DOHH2 (cell line): Measurements from ENCODE around the gene BCL11B.

Source experiments
- EZH2phosphoT487 ChIP-seq: fragments of 200-600 bp; sonication (generic); IDR thresholded peaks from 2 replicates; pipeline ENCODE4 v1.6.1; 2017; ENCODE audit warnings: borderline replicate concordance, mild to moderate bottlenecking, antibody characterized with exemption, low read length, moderate library complexity, mixed read lengths
- TF ChIP-seq, protein P1 (sequence below): fragments of 200-600 bp; sonication (generic); IDR thresholded peaks from one replicate; pipeline ENCODE4 v1.5.1; 2014; ENCODE audit warnings: antibody characterized with exemption, mild to moderate bottlenecking, low read depth, low read length; ENCODE audit not compliant: poor library complexity, severe bottlenecking

DNA sequence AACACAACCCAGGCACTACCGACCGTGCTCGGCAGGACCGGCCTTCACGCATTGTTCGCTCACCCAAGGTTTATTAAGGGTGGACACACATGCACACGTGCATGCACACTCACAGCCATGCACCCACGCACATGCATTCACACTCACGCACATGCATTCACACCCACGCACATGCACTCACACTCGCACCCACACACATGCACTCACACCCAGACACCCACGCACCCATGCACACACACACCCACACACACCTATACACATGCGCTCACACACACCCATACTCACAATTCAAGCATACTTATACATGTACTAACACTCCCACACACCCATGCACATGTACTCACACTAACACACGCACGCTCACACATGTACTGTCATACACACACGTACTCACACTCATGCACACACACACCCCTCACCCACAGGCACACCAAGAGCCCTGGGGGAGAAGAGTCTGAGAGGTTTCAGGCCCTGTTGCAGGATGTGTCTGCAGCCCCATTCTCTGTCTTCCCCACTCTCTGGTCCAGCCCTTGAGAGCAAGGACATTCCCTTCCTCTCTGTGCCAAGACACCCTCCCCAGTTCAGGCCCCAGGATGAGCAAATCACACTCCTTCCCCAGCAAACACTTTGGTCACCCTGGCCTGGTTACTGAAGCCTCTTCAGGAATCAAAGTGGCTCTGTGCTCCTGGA lies 49.4 kb upstream of the BCL11B start:
- TF ChIP-seq, protein P1, sequence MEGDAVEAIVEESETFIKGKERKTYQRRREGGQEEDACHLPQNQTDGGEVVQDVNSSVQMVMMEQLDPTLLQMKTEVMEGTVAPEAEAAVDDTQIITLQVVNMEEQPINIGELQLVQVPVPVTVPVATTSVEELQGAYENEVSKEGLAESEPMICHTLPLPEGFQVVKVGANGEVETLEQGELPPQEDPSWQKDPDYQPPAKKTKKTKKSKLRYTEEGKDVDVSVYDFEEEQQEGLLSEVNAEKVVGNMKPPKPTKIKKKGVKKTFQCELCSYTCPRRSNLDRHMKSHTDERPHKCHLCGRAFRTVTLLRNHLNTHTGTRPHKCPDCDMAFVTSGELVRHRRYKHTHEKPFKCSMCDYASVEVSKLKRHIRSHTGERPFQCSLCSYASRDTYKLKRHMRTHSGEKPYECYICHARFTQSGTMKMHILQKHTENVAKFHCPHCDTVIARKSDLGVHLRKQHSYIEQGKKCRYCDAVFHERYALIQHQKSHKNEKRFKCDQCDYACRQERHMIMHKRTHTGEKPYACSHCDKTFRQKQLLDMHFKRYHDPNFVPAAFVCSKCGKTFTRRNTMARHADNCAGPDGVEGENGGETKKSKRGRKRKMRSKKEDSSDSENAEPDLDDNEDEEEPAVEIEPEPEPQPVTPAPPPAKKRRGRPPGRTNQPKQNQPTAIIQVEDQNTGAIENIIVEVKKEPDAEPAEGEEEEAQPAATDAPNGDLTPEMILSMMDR, result no peak
- TF ChIP-seq EZH2phosphoT487, result no peak
